ENCODE results near the gene RPA3.

The RPA3 gene

GRCh38 chr7:7686811-7687508, 31.4 kb downstream of the RPA3 start:
- Histone ChIP-seq H3K27me3 (ENCODE audit: control insufficient read depth, low read length) (no peaks in the 10 kb centered on the region), H3K79me2 (ENCODE audit: control insufficient read depth, low read length) (no peaks in the 10 kb centered on the region), H4K20me1 (ENCODE audit: control insufficient read depth, insufficient read depth, low read depth, low read length) (no peaks in the 10 kb centered on the region), H3F3A (ENCODE audit: control insufficient read depth, insufficient read depth) (no peaks in the 10 kb centered on the region), H3K4me2 (ENCODE audit: low read length) (no peak overlapping the region), H3K9me3 (ENCODE audit: control insufficient read depth, insufficient read depth, low read length) (no peaks in the 10 kb centered on the region), H3K4me1 (ENCODE audit: control insufficient read depth, low read length) (peaks cover 2% of the 10 kb centered on the region), H3K27ac (ENCODE audit: low read depth, low read length) (no peak overlapping the region), H3K9me2 (replicated peaks; ENCODE audit: control insufficient read depth, low read length) (no peaks in the 10 kb centered on the region), H3K4me3 (ENCODE audit: low read length) (no peak overlapping the region), H3K36me3 (ENCODE audit: control insufficient read depth, low read length) (no peaks in the 10 kb centered on the region)
- TF ChIP-seq CTCF (IDR thresholded peaks at IDR 0.05; ENCODE audit: low read depth, low read length, poor library complexity, severe bottlenecking) (no peak), EZH2phosphoT487 (IDR thresholded peaks at IDR 0.05; ENCODE audit: borderline replicate concordance, low read length) (no peak)

GRCh38 chr7:7682861-7683260, 35.5 kb downstream of the RPA3 start:
- H3K27me3 ChIP-seq (ENCODE audit: control insufficient read depth, low read length) = no peaks in the 10 kb centered on the region
- no peaks in the 10 kb centered on the region for H3K9me2 ChIP-seq (replicated peaks; ENCODE audit: control insufficient read depth, low read length)
- TF ChIP-seq EZH2phosphoT487 (IDR thresholded peaks at IDR 0.05; ENCODE audit: borderline replicate concordance, low read length) (no peak), CTCF (IDR thresholded peaks at IDR 0.05; ENCODE audit: low read depth, low read length, poor library complexity, severe bottlenecking) (no peak)
- H3K9me3 ChIP-seq (ENCODE audit: control insufficient read depth, insufficient read depth, low read length) = no peaks in the 10 kb centered on the region
- H3K4me3 ChIP-seq (ENCODE audit: low read length) = no peak overlapping the region
- H3K79me2 ChIP-seq (ENCODE audit: control insufficient read depth, low read length) = no peaks in the 10 kb centered on the region
- peaks cover 10% of the 10 kb centered on the region for H3K4me1 ChIP-seq (ENCODE audit: control insufficient read depth, low read length)
- H3K36me3 ChIP-seq (ENCODE audit: control insufficient read depth, low read length) = peaks cover 3% of the 10 kb centered on the region; the same call in 1 of the 2 replicates
- no peaks in the 10 kb centered on the region for H4K20me1 ChIP-seq (ENCODE audit: control insufficient read depth, insufficient read depth, low read depth, low read length)
- no peak overlapping the region for H3K4me2 ChIP-seq (ENCODE audit: low read length)
- H3K27ac ChIP-seq (ENCODE audit: low read depth, low read length) = no peak overlapping the region
- H3F3A ChIP-seq (ENCODE audit: control insufficient read depth, insufficient read depth) = no peaks in the 10 kb centered on the region

- no peak overlapping the region for H3K4me2 ChIP-seq (ENCODE audit: low read length)
- no peak overlapping the region for H3K27ac ChIP-seq (ENCODE audit: low read depth, low read length)
These were observed 36.5 kb downstream of the RPA3 start for GRCh38 chr7:7681936-7682329.

More at GRCh38 chr7:7681936-7682329, 36.5 kb downstream of the RPA3 start:
- Histone ChIP-seq H3F3A (ENCODE audit: control insufficient read depth, insufficient read depth) (no peaks in the 10 kb centered on the region), H4K20me1 (ENCODE audit: control insufficient read depth, insufficient read depth, low read depth, low read length) (no peaks in the 10 kb centered on the region), H3K36me3 (ENCODE audit: control insufficient read depth, low read length) (peaks cover 3% of the 10 kb centered on the region; the same call in 1 of the 2 replicates), H3K9me3 (ENCODE audit: control insufficient read depth, insufficient read depth, low read length) (no peaks in the 10 kb centered on the region), H3K4me1 (ENCODE audit: control insufficient read depth, low read length) (peaks cover 10% of the 10 kb centered on the region), H3K27me3 (ENCODE audit: control insufficient read depth, low read length) (no peaks in the 10 kb centered on the region), H3K9me2 (replicated peaks; ENCODE audit: control insufficient read depth, low read length) (no peaks in the 10 kb centered on the region), H3K4me3 (ENCODE audit: low read length) (no peak overlapping the region), H3K79me2 (ENCODE audit: control insufficient read depth, low read length) (no peaks in the 10 kb centered on the region)
- TF ChIP-seq EZH2phosphoT487 (IDR thresholded peaks at IDR 0.05; ENCODE audit: borderline replicate concordance, low read length) = no peak
- no peak for TF ChIP-seq CTCF (IDR thresholded peaks at IDR 0.05; ENCODE audit: low read depth, low read length, poor library complexity, severe bottlenecking)

All from DOHH2 (cell line).